Lung (tissue), 12 donors: ENCODE results near the gene PEPD. TPM values are rescaled to one million over a fixed set of nuclear protein-coding genes. Genes with fewer than 3 reads are reported as not detected.
A peak's percentile ranks its signal among the peaks of the same experiment; 100 is the strongest.

Source experiments
- ATAC-seq: fragments of 200-7000 bp; cut with Tn5 transposase; one replicate; pipeline ENCODE4 v1.9.1; 2020; ENCODE audit warnings: moderate number of reproducible peaks; ENCODE audit not compliant: insufficient read depth, low FRiP score
- DNase-seq, 3 donors: peaks; one replicate each; pipeline ENCODE4 v3.0.0-alpha.2; 2013 to 2017
- H3K27ac ChIP-seq, 2 donors: one replicate each; pipeline ENCODE4 v1.5.1; 2013; ENCODE audit warnings: mild to moderate bottlenecking in 2 of 2, moderate library complexity in 2 of 2, control low read depth in 1 of 2, inconsistent platforms in 1 of 2, low read depth in 1 of 2, low read length in 1 of 2
- H3K27me3 ChIP-seq, 3 donors: one replicate each; pipeline ENCODE4 v1.5.1; 2013; ENCODE audit warnings: low read length in 2 of 3; ENCODE audit not compliant: control insufficient read depth in 3 of 3, insufficient read depth in 3 of 3
- H3K36me3 ChIP-seq, 4 donors: one replicate each; pipeline ENCODE4 v1.5.1; 2013; ENCODE audit warnings: low read length in 4 of 4, mild to moderate bottlenecking in 1 of 4, moderate library complexity in 1 of 4; ENCODE audit not compliant: control insufficient read depth in 4 of 4, insufficient read depth in 4 of 4
- H3K4me1 ChIP-seq, 5 donors: one replicate each; pipeline ENCODE4 v1.5.1; 2013; ENCODE audit warnings: low read length in 5 of 5, mild to moderate bottlenecking in 2 of 5, moderate library complexity in 1 of 5; ENCODE audit not compliant: control insufficient read depth in 5 of 5, insufficient read depth in 5 of 5
- H3K4me3 ChIP-seq: one replicate; pipeline ENCODE4 v1.5.1; 2013; ENCODE audit warnings: mild to moderate bottlenecking, control low read depth, moderate library complexity
- H3K9ac ChIP-seq, 2 donors: one replicate each; pipeline ENCODE4 v1.5.1; 2013; ENCODE audit warnings: low read length in 2 of 2, control low read depth in 1 of 2; ENCODE audit not compliant: insufficient read depth in 1 of 2
- H3K9me3 ChIP-seq, 4 donors: one replicate each; pipeline ENCODE4 v1.5.1; 2013; ENCODE audit warnings: low read length in 3 of 4, mild to moderate bottlenecking in 1 of 4, moderate library complexity in 1 of 4; ENCODE audit not compliant: control insufficient read depth in 4 of 4, insufficient read depth in 3 of 4
- CTCF ChIP-seq: IDR thresholded peaks from 2 replicates; pipeline ENCODE4 v1.5.1; 2012; ENCODE audit warnings: mild to moderate bottlenecking; ENCODE audit errors: control extremely low read depth, extremely low read depth
- WGBS, 2 donors: extraction: QIAGEN DNeasy Blood & Tissue Kit; methylation state at CpG; one replicate each; pipeline ENCODE4 v1.1.7; 2013; 5-methylcytosine and 5-hydroxymethylcytosine counted together
- polyA plus RNA-seq, 2 donors: library from polyadenylated mRNA; stranded (reverse); fragments of 200-250 nt; gene quantifications; one replicate each; pipeline ENCODE4 v1.2.1, GENCODE V29; 2013
- total RNA-seq, 2 donors: library from RNA; depleted of rRNA in 1 of 2; stranded (reverse); fragments of >200 nt in 1 of 2; gene quantifications; one replicate each; pipeline ENCODE4 v1.2.1, GENCODE V29; 2014 to 2021
- donor health status: control.
- donor health status: control.
- donor health status: Bipolar disorder and iron deficiency.
- donor health status: healthy.
- donor health status: DM: yes; HTN: yes; CAD: no.

PEPD gene
- total and polyA plus RNA-seq, 4 donors: 29.6 to 88.2 (median 73.4) TPM

DNA sequence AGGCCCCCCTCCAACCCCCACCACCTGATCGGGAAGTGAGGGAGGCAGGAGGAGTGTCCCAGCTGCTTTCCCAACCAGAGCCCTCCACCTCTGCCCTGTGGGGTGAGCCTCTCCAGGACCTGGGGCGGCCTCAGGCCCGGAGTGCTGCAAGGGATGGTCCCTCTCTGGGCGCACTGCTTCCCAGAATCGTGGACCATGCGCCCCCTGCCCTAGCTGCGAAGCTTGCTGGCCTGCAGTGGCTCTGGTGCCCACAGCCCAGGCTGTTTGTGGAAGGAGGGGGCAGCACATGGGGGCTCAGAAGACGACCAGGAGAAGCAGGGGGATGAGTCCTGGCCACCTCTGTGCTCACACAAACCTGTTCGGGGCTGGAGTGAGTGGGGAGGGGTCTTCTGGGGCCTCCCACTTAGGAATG lies 114.4 kb downstream of the PEPD start:
- Histone ChIP-seq H3K27me3 (no peaks in the 10 kb centered on the region), H3K9me3 (no peaks in the 10 kb centered on the region), H3K4me1 (peaks cover 0 to 40% (median 21%) of the 10 kb centered on the region in 5 donors), H3K4me3 (no peak overlapping the region), H3K27ac (no peak overlapping the region), H3K36me3 (peaks cover 0 to 19% (median 0%) of the 10 kb centered on the region in 4 donors), H3K9ac (no peak overlapping the region)
- no peak for DNase-seq
- 52 to 59% methylated on average over 9 of the region's 9 CpGs for WGBS, 2 donors
- ATAC-seq: no peak
- no peak for TF ChIP-seq CTCF

DNA sequence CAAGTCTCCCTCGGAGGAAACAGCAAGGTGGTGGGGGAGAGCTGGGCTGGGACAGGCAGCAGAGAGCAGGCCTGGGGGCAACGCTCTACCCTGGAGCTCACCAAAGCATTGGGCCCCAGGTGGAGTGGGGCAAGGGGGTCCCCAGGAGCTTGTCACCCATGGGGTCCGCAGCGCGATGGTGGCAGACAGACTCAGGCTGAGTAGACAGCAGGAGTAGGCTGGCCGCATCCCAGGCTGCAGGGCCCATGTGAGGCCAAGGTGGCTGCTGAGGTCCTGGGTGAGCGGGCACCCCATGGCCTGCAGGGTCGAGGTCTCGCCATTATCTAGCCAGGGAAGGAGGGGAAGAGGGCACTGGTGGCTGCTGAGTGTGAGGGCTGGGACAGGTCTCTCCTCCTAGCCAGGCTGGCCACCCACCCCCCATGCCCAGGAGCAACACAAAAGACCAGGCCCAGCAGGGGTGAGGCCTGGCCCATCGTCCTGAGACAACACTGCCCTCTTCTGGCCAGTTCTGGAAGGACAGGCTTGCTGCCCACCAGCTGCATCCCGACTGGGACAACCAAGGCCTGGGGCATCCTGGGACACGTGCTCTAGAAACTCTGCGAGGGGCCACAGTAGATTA lies 115.0 kb downstream of the PEPD start:
- ATAC-seq: peak; percentile 68
- H3K4me1 ChIP-seq: peaks cover 0 to 40% (median 21%) of the 10 kb centered on the region in 5 donors
- peak; percentile 95 for TF ChIP-seq CTCF
- no peak overlapping the region for H3K9ac ChIP-seq
- DNase-seq: peak; percentile 70 to 79 (median 78)
- H3K27me3 ChIP-seq: no peaks in the 10 kb centered on the region
- 63% methylated on average over 13 of the region's 13 CpGs for WGBS, 2 donors
- H3K36me3 ChIP-seq: peaks cover 0 to 16% (median 0%) of the 10 kb centered on the region in 4 donors
- H3K4me3 ChIP-seq: no peak overlapping the region
- no peaks in the 10 kb centered on the region for H3K9me3 ChIP-seq
- H3K27ac ChIP-seq: no peak overlapping the region

- DNase-seq: no peak
Measured at GRCh38 chr19:33405553-33406461, 115.8 kb downstream of the PEPD start.

More at GRCh38 chr19:33405553-33406461, 115.8 kb downstream of the PEPD start:
- H3K9me3 ChIP-seq: no peaks in the 10 kb centered on the region
- peaks cover 0 to 40% (median 21%) of the 10 kb centered on the region in 5 donors for H3K4me1 ChIP-seq
- no peak for ATAC-seq
- peaks cover 0 to 12% (median 0%) of the 10 kb centered on the region in 4 donors for H3K36me3 ChIP-seq
- no peak for TF ChIP-seq CTCF
- no peak overlapping the region for H3K27ac ChIP-seq
- no peak overlapping the region for H3K9ac ChIP-seq
- WGBS, 2 donors: 88 to 92% methylated on average over 34 of the region's 34 CpGs
- H3K4me3 ChIP-seq: no peak overlapping the region
- H3K27me3 ChIP-seq: no peaks in the 10 kb centered on the region
